Fibroblast of the aortic adventitia (primary cell): ENCODE data around the gene LGALS3. TPM values are rescaled to one million over a fixed set of nuclear protein-coding genes. Genes with fewer than 3 reads are reported as not detected.

ENCODE experiments used
- DNase-seq: peaks from one replicate; pipeline ENCODE4 v3.0.0-alpha.2; 2010; ENCODE audit warnings: low read depth
- H3K4me3 ChIP-seq: 2 replicates; pipeline ENCODE4 v1.5.1; 2011; ENCODE audit warnings: low read depth, mild to moderate bottlenecking, control low read depth, low read length, moderate library complexity
- CTCF ChIP-seq: IDR thresholded peaks from 2 replicates; pipeline ENCODE4 v1.5.1; 2011; ENCODE audit warnings: mild to moderate bottlenecking, low read length, control low read depth, inconsistent platforms; ENCODE audit not compliant: insufficient read depth
- total RNA-seq: library from RNA; depleted of rRNA; stranded (reverse); fragments of >200 nt; gene quantifications from 2 replicates; pipeline ENCODE4 v1.2.3, GENCODE V29; 2012; ENCODE audit warnings: low replicate concordance

LGALS3 gene
- total RNA-seq, 1 donor = 475 TPM

GRCh38 chr14:55094292-55095157 lies 34.5 kb upstream of the LGALS3 start:
- DNase-seq = no peak
- no peak for TF ChIP-seq CTCF
- no peak overlapping the region for H3K4me3 ChIP-seq

GRCh38 chr14:55097881-55098560 lies 31.0 kb upstream of the LGALS3 start:
- no peak overlapping the region for H3K4me3 ChIP-seq
- DNase-seq = no peak
- TF ChIP-seq CTCF = no peak

- TF ChIP-seq CTCF = no peak
- no peak overlapping the region for H3K4me3 ChIP-seq
- DNase-seq = no peak
Measured at GRCh38 chr14:55098561-55098898, 30.5 kb upstream of the LGALS3 start.

GRCh38 chr14:55099756-55100155 lies 29.3 kb upstream of the LGALS3 start:
- peak; percentile 95 for DNase-seq
- no peak overlapping the region for H3K4me3 ChIP-seq
- no peak for TF ChIP-seq CTCF

GRCh38 chr14:55101698-55102097 lies 27.4 kb upstream of the LGALS3 start:
- no peak for DNase-seq
- no peak overlapping the region for H3K4me3 ChIP-seq
- no peak for TF ChIP-seq CTCF

- peak; percentile 100 for DNase-seq
- no peak overlapping the region for H3K4me3 ChIP-seq
- no peak for TF ChIP-seq CTCF
Measured at GRCh38 chr14:55102141-55102621, 26.9 kb upstream of the LGALS3 start.
